GM12865 (cell line): Measurements from ENCODE around the gene HOXA5.
A peak's percentile ranks its signal among the peaks of the same experiment; 100 is the strongest.

Experiments used
- DNase-seq: peaks from one replicate; pipeline ENCODE4 v3.0.0; 2010; ENCODE audit warnings: low read depth
- H3K4me3 ChIP-seq: 2 replicates; pipeline ENCODE4 v1.5.1; 2011; ENCODE audit warnings: mild to moderate bottlenecking, low read depth, low read length, control low read depth
- CTCF ChIP-seq: IDR thresholded peaks from 2 replicates; pipeline ENCODE4 v1.5.1; 2011; ENCODE audit warnings: low read length, control low read depth, low read depth, inconsistent platforms; ENCODE audit not compliant: insufficient read depth; ENCODE audit errors: missing control alignments

HOXA5 gene

GRCh38 chr7:27147199-27148030 is 3.9 kb upstream of the HOXA5 start, which contains the start of gene HOXA6:
HOXA6 (minus strand) TSS chr7:27147774; CDS start chr7:27147749, 25 bp downstream.
- TF ChIP-seq CTCF, result no peak
- no peak within 1 kb of the TSS for H3K4me3 ChIP-seq
- DNase-seq, result no peak

GRCh38 chr7:27146491-27147198 is 3.2 kb upstream of the HOXA5 start:
- H3K4me3 ChIP-seq, result no peak overlapping the region
- DNase-seq, result no peak
- no peak for TF ChIP-seq CTCF

GRCh38 chr7:27145914-27146412 is 2.5 kb upstream of the HOXA5 start:
- no peak for DNase-seq
- no peak for TF ChIP-seq CTCF
- H3K4me3 ChIP-seq, result no peak overlapping the region

GRCh38 chr7:27145165-27145913 is 1.9 kb upstream of the HOXA5 start:
- no peak for TF ChIP-seq CTCF
- H3K4me3 ChIP-seq, result no peak overlapping the region
- DNase-seq, result no peak

- TF ChIP-seq CTCF, result no peak
- H3K4me3 ChIP-seq, result no peak overlapping the region
- no peak for DNase-seq
Observed at GRCh38 chr7:27144781-27145164, 1.3 kb upstream of the HOXA5 start.

GRCh38 chr7:27143950-27144780 is 684 bp upstream of the HOXA5 start:
- peak; percentile 57 for TF ChIP-seq CTCF

More at GRCh38 chr7:27143950-27144780, 684 bp upstream of the HOXA5 start:
- no peak overlapping the region for H3K4me3 ChIP-seq
- DNase-seq, result no peak
